ENCODE data around the gene SEMA3B.

DNA sequence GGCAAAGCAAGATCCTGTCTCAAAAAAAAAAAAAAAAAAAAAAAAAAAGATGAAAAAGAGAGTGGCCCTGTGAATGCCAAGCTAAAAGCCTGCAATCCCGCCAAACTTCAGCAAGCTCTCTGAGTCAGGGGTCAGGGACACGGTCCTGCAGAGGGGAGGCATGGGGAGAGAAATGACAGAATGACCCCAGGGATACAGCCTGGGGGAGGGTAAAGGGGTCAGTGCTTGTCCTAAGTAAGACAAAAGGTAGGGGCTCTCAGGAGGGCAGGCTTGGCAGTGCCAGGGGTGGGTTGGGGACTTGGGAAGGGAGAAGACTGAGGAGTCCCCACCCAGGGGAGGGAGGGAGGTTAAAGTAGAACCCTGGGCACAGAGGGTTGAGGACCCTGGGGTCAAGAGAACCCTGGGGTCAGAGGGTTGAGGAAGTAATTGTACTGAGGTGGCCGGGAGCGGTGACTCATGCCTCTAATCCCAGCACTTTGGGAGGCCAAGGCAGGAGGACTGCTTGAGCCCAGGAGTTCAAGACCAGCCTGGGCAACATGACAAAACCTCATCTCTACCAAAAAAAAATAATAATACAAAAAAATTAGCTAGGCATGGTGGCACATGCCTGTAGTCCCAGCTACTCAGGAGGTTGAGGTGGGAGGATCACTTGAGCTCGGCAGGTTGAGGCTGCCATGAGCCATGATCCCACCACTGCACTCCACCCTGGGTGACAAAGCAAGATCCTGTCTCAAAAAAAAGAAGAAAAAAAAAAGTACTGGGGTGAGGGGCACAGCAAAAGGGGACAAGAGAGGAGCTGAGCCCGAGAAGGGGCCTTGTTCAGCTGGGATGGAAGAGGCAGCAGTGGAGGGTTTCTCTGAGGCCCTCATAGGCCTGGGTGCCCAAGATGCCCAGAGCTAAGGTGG, 5.2 kb upstream of the SEMA3B start:
- TF ChIP-seq, protein P1, sequence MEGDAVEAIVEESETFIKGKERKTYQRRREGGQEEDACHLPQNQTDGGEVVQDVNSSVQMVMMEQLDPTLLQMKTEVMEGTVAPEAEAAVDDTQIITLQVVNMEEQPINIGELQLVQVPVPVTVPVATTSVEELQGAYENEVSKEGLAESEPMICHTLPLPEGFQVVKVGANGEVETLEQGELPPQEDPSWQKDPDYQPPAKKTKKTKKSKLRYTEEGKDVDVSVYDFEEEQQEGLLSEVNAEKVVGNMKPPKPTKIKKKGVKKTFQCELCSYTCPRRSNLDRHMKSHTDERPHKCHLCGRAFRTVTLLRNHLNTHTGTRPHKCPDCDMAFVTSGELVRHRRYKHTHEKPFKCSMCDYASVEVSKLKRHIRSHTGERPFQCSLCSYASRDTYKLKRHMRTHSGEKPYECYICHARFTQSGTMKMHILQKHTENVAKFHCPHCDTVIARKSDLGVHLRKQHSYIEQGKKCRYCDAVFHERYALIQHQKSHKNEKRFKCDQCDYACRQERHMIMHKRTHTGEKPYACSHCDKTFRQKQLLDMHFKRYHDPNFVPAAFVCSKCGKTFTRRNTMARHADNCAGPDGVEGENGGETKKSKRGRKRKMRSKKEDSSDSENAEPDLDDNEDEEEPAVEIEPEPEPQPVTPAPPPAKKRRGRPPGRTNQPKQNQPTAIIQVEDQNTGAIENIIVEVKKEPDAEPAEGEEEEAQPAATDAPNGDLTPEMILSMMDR (IDR thresholded peaks at IDR 0.05): no peak
- no peak for TF ChIP-seq POLR2A (IDR thresholded peaks at IDR 0.05)
